GM18867 (cell line): ENCODE results near the gene FBXL14.

ENCODE experiments used
- ATAC-seq: cut with Tn5 transposase; IDR thresholded peaks from one replicate; pipeline ENCODE4 v1.9.1; 2021; ENCODE audit warnings: mild to moderate bottlenecking, moderate library complexity; ENCODE audit not compliant: unreplicated experiment

Gene FBXL14

GRCh38 chr12:1595026-1595561 is 713 bp upstream of the FBXL14 start:
- no peak for ATAC-seq

GRCh38 chr12:1594006-1594260 is 448 bp downstream of the FBXL14 start:
- peak; percentile 49 for ATAC-seq

GRCh38 chr12:1593174-1594005 is 991 bp downstream of the FBXL14 start:
- ATAC-seq = peak; percentile 33

GRCh38 chr12:1592444-1593173 is 1.8 kb downstream of the FBXL14 start:
- no peak for ATAC-seq

GRCh38 chr12:1591543-1591942 is 2.8 kb downstream of the FBXL14 start:
- ATAC-seq = no peak

DNA sequence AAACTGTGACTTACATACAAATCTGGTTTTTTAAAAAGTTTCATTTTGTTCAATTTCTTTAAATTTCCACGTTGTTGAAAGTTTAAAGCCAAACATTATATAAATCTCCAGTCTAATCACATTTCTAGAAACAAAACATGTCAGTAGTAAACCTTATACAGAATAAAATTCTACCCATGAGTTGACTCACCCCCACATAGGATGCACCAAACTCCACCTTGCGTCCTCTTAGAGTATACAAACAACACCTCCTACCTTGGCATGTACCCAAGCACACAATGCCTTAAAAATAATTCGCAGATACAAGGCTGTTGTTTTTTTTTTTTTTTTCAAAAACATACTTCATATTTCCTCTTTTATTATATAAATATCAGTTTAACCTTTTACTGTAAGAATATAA is 3.3 kb downstream of the FBXL14 start:
- no peak for ATAC-seq

GRCh38 chr12:1590221-1590979 is 4.0 kb downstream of the FBXL14 start:
- no peak for ATAC-seq

DNA sequence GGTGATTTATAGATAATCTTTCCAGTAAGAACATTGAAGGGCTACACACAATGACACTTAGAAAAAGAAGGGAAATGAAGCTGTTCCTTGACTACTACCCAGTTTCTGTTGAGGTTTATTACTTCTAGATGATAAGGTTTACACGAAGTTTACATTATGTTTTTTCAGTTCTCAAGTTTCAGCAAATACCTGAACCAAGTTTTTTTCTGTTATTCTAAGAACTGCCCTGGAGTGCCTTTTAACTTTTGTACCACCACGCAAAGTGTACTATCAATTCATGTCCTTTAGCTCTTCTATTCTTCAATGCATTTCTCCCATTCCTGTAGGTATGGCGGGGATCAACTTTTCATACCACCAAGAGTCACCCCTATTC is 5.8 kb downstream of the FBXL14 start:
- no peak for ATAC-seq

DNA sequence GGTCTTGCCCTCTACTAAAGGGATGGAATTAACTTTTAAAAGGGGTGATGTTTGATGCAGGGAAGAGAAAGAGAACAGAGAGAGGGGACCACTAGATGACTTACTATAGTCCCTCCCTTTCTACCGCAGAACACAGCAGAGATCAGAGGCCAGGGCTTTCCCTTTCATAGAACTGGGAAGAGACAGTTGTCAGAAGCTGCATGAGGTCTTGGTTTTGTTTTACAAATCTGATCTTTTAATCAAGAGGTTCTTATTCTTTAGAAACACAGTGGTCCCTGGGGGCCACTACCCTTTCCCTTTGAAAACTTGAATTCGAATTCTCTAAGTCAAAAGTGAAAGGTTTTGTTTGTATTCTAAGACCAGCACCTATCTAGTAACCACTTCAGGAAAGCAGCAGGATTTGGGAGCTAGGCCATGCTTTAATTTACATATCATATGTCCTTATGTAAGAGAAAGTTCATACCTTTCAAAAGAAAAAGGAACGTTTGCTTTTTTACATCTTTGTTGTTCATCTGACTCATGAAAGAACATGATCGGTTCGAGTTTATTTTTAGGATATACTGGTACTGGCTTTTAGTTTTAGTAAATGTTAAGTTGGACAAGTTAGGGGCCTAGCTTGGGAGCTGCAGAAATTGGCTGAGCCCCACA is 6.3 kb downstream of the FBXL14 start:
- no peak for ATAC-seq

DNA sequence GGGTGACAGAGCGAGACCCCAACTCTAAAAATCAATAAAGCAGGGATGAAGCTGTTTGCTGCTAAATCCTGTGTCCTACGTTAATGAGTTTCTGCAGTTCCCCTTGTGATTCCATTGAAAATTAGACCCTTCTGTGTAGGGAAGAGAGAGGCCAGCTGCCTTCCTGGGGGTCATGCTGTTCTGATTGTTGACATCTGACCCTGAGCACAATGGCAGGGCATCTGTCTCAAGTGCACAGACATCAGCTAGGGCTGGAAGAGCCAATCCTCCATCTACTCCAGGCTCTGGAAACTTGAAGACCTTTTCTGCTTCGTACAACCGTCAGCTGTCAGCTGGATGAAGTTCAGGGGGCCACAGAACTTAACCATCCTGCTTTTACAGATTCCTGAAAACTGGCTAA is 10.1 kb downstream of the FBXL14 start:
- ATAC-seq = no peak

GRCh38 chr12:1583421-1584078 is 10.8 kb downstream of the FBXL14 start:
- no peak for ATAC-seq

- ATAC-seq = no peak
These were observed 11.7 kb downstream of the FBXL14 start for GRCh38 chr12:1582709-1583050.

GRCh38 chr12:1581973-1582708 is 12.2 kb downstream of the FBXL14 start:
- no peak for ATAC-seq

- ATAC-seq = no peak
These were observed 13.9 kb downstream of the FBXL14 start for GRCh38 chr12:1580526-1580925.

DNA sequence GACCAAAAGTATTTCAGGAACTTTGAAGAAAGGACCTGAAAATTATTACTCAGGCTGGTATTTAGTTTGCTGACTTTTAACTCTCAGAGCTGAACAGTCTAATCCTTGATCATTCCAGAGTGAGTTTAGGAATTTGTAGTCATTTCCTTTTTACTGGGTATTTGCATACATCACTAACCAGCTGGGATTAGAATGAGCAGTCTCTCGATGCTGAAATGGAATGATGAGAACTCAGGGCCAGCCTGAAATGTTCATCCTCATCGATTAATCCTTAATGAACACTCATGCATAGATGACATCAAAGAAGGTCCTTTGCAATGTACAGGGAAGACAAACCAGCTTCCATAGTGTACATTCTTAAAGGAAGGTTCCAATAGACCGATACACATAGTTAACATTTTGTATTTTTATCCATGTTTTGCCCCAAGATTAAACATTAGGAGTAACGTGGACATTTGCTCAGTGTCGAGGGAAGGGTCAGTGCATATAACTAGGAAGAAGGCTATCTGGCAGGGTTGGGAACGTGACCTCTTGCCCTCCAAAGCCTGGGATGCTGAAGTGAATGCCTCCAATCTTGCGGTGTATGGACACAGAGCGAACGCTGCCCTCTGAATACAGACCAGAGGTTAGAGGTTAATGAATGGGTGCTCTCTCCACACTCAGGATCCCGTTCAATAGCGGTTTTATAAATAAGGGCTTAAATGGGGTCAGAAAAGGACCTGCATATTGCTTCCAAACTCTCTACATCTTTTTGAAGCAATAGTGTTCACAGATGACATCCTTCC is 14.5 kb downstream of the FBXL14 start:
- ATAC-seq = no peak

DNA sequence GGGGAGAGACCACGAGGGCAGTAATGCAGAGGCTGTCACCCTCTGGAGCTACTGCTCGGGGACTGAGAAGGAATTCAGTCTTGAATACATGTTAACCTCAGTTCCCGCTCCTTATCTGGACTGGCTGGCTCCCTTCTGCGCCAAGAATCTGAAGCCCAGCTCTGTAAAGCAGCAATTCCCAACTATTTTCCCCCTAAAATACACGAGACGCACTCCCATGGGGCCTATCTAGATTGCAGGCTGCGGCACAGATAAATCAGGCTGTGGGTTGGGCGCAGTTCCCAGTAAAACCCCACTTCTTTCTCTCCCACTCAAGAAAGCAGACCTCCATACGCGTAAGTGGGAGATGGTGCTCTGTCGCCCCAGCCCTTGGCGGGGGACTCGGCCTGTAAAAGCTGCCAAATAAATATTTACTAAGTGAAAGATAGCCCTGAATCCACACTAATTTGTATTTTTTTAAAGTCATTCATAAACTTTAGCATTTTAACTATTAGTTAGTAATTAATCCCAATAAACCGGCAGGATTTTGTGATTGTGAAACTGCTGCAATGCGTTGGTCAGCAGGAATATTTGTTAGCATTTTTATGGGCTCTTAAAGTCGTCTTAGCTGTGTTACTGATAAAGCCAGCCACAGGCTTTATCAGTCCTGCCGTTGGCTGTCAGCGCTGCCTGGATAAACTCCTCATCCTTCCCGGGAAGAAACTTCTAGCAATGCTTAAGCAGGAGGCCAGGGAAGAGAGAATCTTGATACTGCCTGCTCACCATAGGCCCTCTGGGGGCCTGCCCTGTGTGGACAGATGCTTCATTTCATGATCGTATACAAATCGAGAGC is 17.8 kb downstream of the FBXL14 start:
- ATAC-seq = no peak

- ATAC-seq = no peak
These were observed 18.7 kb downstream of the FBXL14 start for GRCh38 chr12:1575408-1576401.
